Osteocyte (in vitro differentiated cells): ENCODE data around the gene SIGLEC11. TPM values are rescaled to one million over a fixed set of nuclear protein-coding genes. Genes with fewer than 3 reads are reported as not detected.
"Not testable (repeated sequence)": the region's sequence is repeated elsewhere in the genome, so short reads cannot be mapped to it uniquely, and the experiment has no call there.

Experiments
- DNase-seq: peaks from one replicate; pipeline ENCODE4 v3.0.0; 2021; ENCODE audit warnings: mixed read lengths; ENCODE audit not compliant: unreplicated experiment; ENCODE audit errors: extremely low spot score
- H3K27ac Mint-ChIP-seq: one replicate; pipeline ENCODE4 v1.8.0; 2021; ENCODE audit warnings: mild to moderate bottlenecking, mixed read lengths; ENCODE audit not compliant: unreplicated experiment
- H3K27me3 Mint-ChIP-seq: one replicate; pipeline ENCODE4 v1.8.0; 2021; ENCODE audit warnings: mixed read lengths; ENCODE audit not compliant: unreplicated experiment
- H3K36me3 Mint-ChIP-seq: one replicate; pipeline ENCODE4 v1.8.0; 2021; ENCODE audit warnings: mixed read lengths; ENCODE audit not compliant: unreplicated experiment
- H3K4me1 Mint-ChIP-seq: one replicate; pipeline ENCODE4 v1.8.0; 2021; ENCODE audit warnings: mixed read lengths; ENCODE audit not compliant: unreplicated experiment
- H3K4me3 Mint-ChIP-seq: one replicate; pipeline ENCODE4 v1.8.0; 2021; ENCODE audit warnings: mild to moderate bottlenecking, moderate library complexity, mixed read lengths; ENCODE audit not compliant: unreplicated experiment
- H3K9me3 Mint-ChIP-seq: one replicate; pipeline ENCODE4 v1.8.0; 2021; ENCODE audit warnings: mixed read lengths; ENCODE audit not compliant: unreplicated experiment
- CTCF ChIP-seq: fragments of 200-600 bp; sonication (generic); IDR thresholded peaks from 2 replicates; pipeline ENCODE4 v1.5.0; 2021; ENCODE audit warnings: antibody characterized with exemption, mild to moderate bottlenecking, moderate library complexity
- total RNA-seq: library from RNA; stranded (reverse); gene quantifications from 2 replicates; pipeline ENCODE4 v1.2.1, GENCODE V29; 2021

The SIGLEC11 gene
- total RNA-seq, 1 donor from 2014 or later = not detected

GRCh38 chr19:49975051-49975450, 14.1 kb upstream of the SIGLEC11 start:
- Mint-ChIP-seq H3K9me3 (no peaks in the 10 kb centered on the region), H3K4me3 (no peak overlapping the region), H3K4me1 (no peaks in the 10 kb centered on the region), H3K36me3 (no peaks in the 10 kb centered on the region), H3K27me3 (no peaks in the 10 kb centered on the region), H3K27ac (no peak overlapping the region)
- no peak for TF ChIP-seq CTCF
- DNase-seq = no peak

GRCh38 chr19:49973987-49974386, 13.0 kb upstream of the SIGLEC11 start:
- no peaks in the 10 kb centered on the region for H3K27me3 Mint-ChIP-seq
- no peak for DNase-seq
- H3K27ac Mint-ChIP-seq = no peak overlapping the region
- H3K4me3 Mint-ChIP-seq = no peak overlapping the region
- H3K9me3 Mint-ChIP-seq = no peaks in the 10 kb centered on the region
- TF ChIP-seq CTCF = no peak
- H3K4me1 Mint-ChIP-seq = no peaks in the 10 kb centered on the region
- H3K36me3 Mint-ChIP-seq = no peaks in the 10 kb centered on the region

GRCh38 chr19:49972841-49973240, 11.9 kb upstream of the SIGLEC11 start:
- Mint-ChIP-seq H3K4me3 (no peak overlapping the region), H3K27me3 (no peaks in the 10 kb centered on the region), H3K4me1 (no peaks in the 10 kb centered on the region), H3K36me3 (no peaks in the 10 kb centered on the region), H3K27ac (no peak overlapping the region), H3K9me3 (no peaks in the 10 kb centered on the region)
- TF ChIP-seq CTCF = no peak
- no peak for DNase-seq

- no peak for TF ChIP-seq CTCF
- Mint-ChIP-seq H3K27ac (no peak overlapping the region), H3K4me1 (no peaks in the 10 kb centered on the region), H3K4me3 (no peak overlapping the region), H3K9me3 (no peaks in the 10 kb centered on the region), H3K36me3 (no peaks in the 10 kb centered on the region), H3K27me3 (no peaks in the 10 kb centered on the region)
- no peak for DNase-seq
These were observed 11.0 kb upstream of the SIGLEC11 start for GRCh38 chr19:49971991-49972411.

- H3K27ac Mint-ChIP-seq, H3K36me3 Mint-ChIP-seq, DNase-seq: not testable (repeated sequence)
These were observed 8.4 kb upstream of the SIGLEC11 start for GRCh38 chr19:49969355-49969754.

More at GRCh38 chr19:49969355-49969754, 8.4 kb upstream of the SIGLEC11 start:
- not testable (repeated sequence) for H3K27me3 Mint-ChIP-seq, H3K9me3 Mint-ChIP-seq, H3K4me1 Mint-ChIP-seq, H3K4me3 Mint-ChIP-seq
